Jurkat, Clone E6-1 (cell line): ENCODE data around the gene TMEM131.
A peak's percentile ranks its signal among the peaks of the same experiment; 100 is the strongest.
"Not testable (repeated sequence)": the region's sequence is repeated elsewhere in the genome, so short reads cannot be mapped to it uniquely, and the experiment has no call there.

Experiments
- DNase-seq: peaks from one replicate; pipeline ENCODE4 v3.0.0-alpha.2; 2011; ENCODE audit warnings: low read depth, low spot score
- H3K4me3 ChIP-seq: 2 replicates; pipeline ENCODE4 v1.5.1; 2011; ENCODE audit warnings: mild to moderate bottlenecking, low read length, control low read depth, moderate library complexity

Gene TMEM131

GRCh38 chr2:97724073-97724410, 271.7 kb downstream of the TMEM131 start:
- H3K4me3 ChIP-seq, result no peak overlapping the region
- DNase-seq, result no peak

GRCh38 chr2:97723156-97724072, 272.3 kb downstream of the TMEM131 start:
- DNase-seq, result no peak
- H3K4me3 ChIP-seq, result no peak overlapping the region

- no peak for DNase-seq
- H3K4me3 ChIP-seq, result no peak overlapping the region
Measured at GRCh38 chr2:97722227-97722626, 273.5 kb downstream of the TMEM131 start.

- no peak for DNase-seq
- no peak overlapping the region for H3K4me3 ChIP-seq
Measured at GRCh38 chr2:97720746-97721145, 275.0 kb downstream of the TMEM131 start.

GRCh38 chr2:97719362-97720155, 276.2 kb downstream of the TMEM131 start:
- no peak for DNase-seq

GRCh38 chr2:97718942-97719341, 276.8 kb downstream of the TMEM131 start:
- peak; percentile 93 for DNase-seq
- peak overlapping the region; percentile 99 for H3K4me3 ChIP-seq

More at GRCh38 chr2:97719362-97720155, 276.2 kb downstream of the TMEM131 start:
- peak overlapping the region; percentile 99 for H3K4me3 ChIP-seq

GRCh38 chr2:97718051-97718882, 277.5 kb downstream of the TMEM131 start:
- peak overlapping the region; percentile 99 for H3K4me3 ChIP-seq
- peak; percentile 95 for DNase-seq

- DNase-seq, result no peak
- H3K4me3 ChIP-seq, result peak overlapping the region; percentile 99
Measured at GRCh38 chr2:97717613-97717995, 278.1 kb downstream of the TMEM131 start.

- DNase-seq, result no peak
- peak overlapping the region; percentile 99 for H3K4me3 ChIP-seq
Measured at GRCh38 chr2:97716695-97717612, 278.8 kb downstream of the TMEM131 start.

GRCh38 chr2:97715951-97716694, 279.6 kb downstream of the TMEM131 start:
- DNase-seq, result no peak
- peak overlapping the region; percentile 99 for H3K4me3 ChIP-seq

- no peak for DNase-seq
- H3K4me3 ChIP-seq, result peak overlapping the region; percentile 99
Measured at GRCh38 chr2:97714950-97715652, 280.6 kb downstream of the TMEM131 start.

- H3K4me3 ChIP-seq, result peak overlapping the region; percentile 99
- no peak for DNase-seq
Measured at GRCh38 chr2:97714084-97714949, 281.4 kb downstream of the TMEM131 start.

GRCh38 chr2:97713296-97714083, 282.3 kb downstream of the TMEM131 start, which contains the start of gene ZAP70:
ZAP70 (plus strand) TSS chr2:97713576; CDS start chr2:97724037, 10,461 bp downstream.
- peak within 1 kb of the TSS; percentile 99 for H3K4me3 ChIP-seq
- peak; percentile 97 for DNase-seq

GRCh38 chr2:97712693-97713295, 283.0 kb downstream of the TMEM131 start:
- H3K4me3 ChIP-seq, result peak overlapping the region; percentile 99
- no peak for DNase-seq

GRCh38 chr2:97712175-97712574, 283.6 kb downstream of the TMEM131 start:
- peak overlapping the region; percentile 99 for H3K4me3 ChIP-seq
- DNase-seq, result not testable (repeated sequence)
